ENCODE measurements around the gene PUS10. TPM values are rescaled to one million over a fixed set of nuclear protein-coding genes. Genes with fewer than 3 reads are reported as not detected.

Gene PUS10
- total and polyA plus RNA-seq, 2 of the 4 experiments (the other 2 are of a cell fraction) = 4.4 to 5.7 TPM

DNA sequence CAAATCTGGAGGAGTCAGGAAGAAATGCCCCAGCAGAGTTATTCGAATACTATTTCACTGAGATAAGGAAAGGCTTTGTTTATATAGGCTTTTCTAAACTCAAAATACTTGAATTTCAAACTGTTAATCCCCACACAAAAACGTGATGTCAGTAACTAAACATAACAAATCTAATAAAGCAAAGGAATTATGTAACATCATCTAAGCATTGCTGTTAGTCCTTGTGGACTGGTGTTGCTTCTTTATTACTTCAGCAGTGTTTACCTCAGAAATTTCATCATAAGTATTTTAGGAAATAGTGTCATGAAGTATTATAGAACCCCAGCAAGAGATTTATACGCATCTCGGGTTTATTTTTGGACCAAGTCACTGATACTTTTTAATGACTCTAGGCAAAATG lies 27.9 kb upstream of the PUS10 start:
- Histone ChIP-seq H2BK5ac (ENCODE audit: low read depth, low read length, poor library complexity, severe bottlenecking) (no peak overlapping the region), H2AK9ac (replicated peaks; ENCODE audit: low read depth, low read length, poor library complexity) (no peak overlapping the region), H3K79me1 (ENCODE audit: low read depth in 1 of 2, low read length in 2 of 2) (peaks cover 6 to 18% of the 10 kb centered on the region in 2 experiments; a peak in 3 of 4 replicates), H3K4me1 (ENCODE audit: control insufficient read depth, insufficient read depth, low read length) (peaks cover 2% of the 10 kb centered on the region; the same call in 1 of the 2 replicates), H3K56ac (ENCODE audit: extremely low read depth, insufficient read depth, low read length) (no peak overlapping the region), H3K27me3 (ENCODE audit: control insufficient read depth, insufficient read depth, low read length) (no peaks in the 10 kb centered on the region), H3K14ac (replicated peaks; ENCODE audit: low read depth, low read length) (no peak overlapping the region), H2AFZ (replicated peaks; ENCODE audit: low read length, poor library complexity) (no peak overlapping the region), H3K9ac (ENCODE audit: low read depth, low read length) (no peak overlapping the region), H3K9me1 (ENCODE audit: insufficient read depth, low read length) (peaks cover 5% of the 10 kb centered on the region), H4K5ac (ENCODE audit: low read depth, low read length) (no peak overlapping the region), H4K91ac (ENCODE audit: insufficient read depth, low read depth, low read length) (no peak overlapping the region), H2AK5ac (ENCODE audit: low read depth, low read length) (no peak overlapping the region), H3K4me2 (ENCODE audit: low read depth, low read length) (no peak overlapping the region; the same call in 1 of the 2 replicates), H2BK120ac (ENCODE audit: low read depth, low read length) (no peak overlapping the region), H3K18ac (ENCODE audit: low read depth, low read length) (no peak overlapping the region), H3K9me3 (ENCODE audit: control insufficient read depth, insufficient read depth, low read length) (no peaks in the 10 kb centered on the region), H3K36me3 (ENCODE audit: control insufficient read depth, insufficient read depth, low read length) (peaks cover 14% of the 10 kb centered on the region), H2BK20ac (ENCODE audit: low read depth, low read length) (no peak overlapping the region), H4K8ac (ENCODE audit: low read depth in 2 of 2, low read length in 2 of 2) (no peak overlapping the region), H4K20me1 (ENCODE audit: insufficient read depth, low read length) (no peaks in the 10 kb centered on the region; the same call in 1 of the 2 replicates), H3K23ac (ENCODE audit: low read depth, low read length) (no peak overlapping the region), H2BK15ac (ENCODE audit: low read depth, low read length) (no peak overlapping the region), H3K4ac (ENCODE audit: low read depth, low read length) (no peak overlapping the region), H3K27ac (ENCODE audit: insufficient read depth, low read length) (no peak overlapping the region), H3K4me3 (ENCODE audit: insufficient read depth, low read depth, low read length) (no peak overlapping the region)
- intact Hi-C loops (cut with micrococcal nuclease) = no loop called here
- DNase-seq (peak; percentile 65), ATAC-seq (ENCODE audit: low read depth) (peak; percentile 69)
- BruUV-seq (replicated peaks) = no TSS peak
- CTCF ChIA-PET = no interaction called here
- no CpG with 5 or more reads among the region's 4 CpGs for WGBS, 2 experiments (ENCODE audit: extremely low coverage in 2 of 2, insufficient read length in 1 of 2)
- dilution Hi-C loops (cut with HindIII; ENCODE audit: low sequenced_read_pairs, unreplicated experiment) = no loop called here
- TF ChIP-seq POLR2A (IDR thresholded peaks at IDR 0.05; ENCODE audit: low read depth, low read length) = no peak
- TF ChIP-seq CEBPB (IDR thresholded peaks at IDR 0.05; ENCODE audit: low read depth, low read length) = peak; percentile 58; the same call in 1 of the 2 replicates
- TF ChIP-seq BHLHE40 (IDR thresholded peaks at IDR 0.05; ENCODE audit: low read depth, low read length) = peak; percentile 82
- POLR2A ChIA-PET (ENCODE audit: unreplicated experiment) = no interaction called here
- in situ Hi-C loops (cut with MboI; ENCODE audit: low sequenced_read_pairs) = no loop called here
